Muscle of leg (tissue), 11 donors: ENCODE data around the gene LNX2. TPM values are rescaled to one million over a fixed set of nuclear protein-coding genes. Genes with fewer than 3 reads are reported as not detected.
A peak's percentile ranks its signal among the peaks of the same experiment; 100 is the strongest.

ENCODE experiments used
- DNase-seq: peaks from one replicate; pipeline ENCODE4 v3.0.0; 2013
- H3K27ac ChIP-seq: one replicate; pipeline ENCODE4 v1.5.1; 2013; ENCODE audit warnings: mild to moderate bottlenecking, low read length, control low read depth
- H3K27me3 ChIP-seq: one replicate; pipeline ENCODE4 v1.6.1; 2013; ENCODE audit warnings: low read length; ENCODE audit not compliant: control insufficient read depth, insufficient read depth
- H3K36me3 ChIP-seq: one replicate; pipeline ENCODE4 v1.6.1; 2013; ENCODE audit warnings: low read length; ENCODE audit not compliant: control insufficient read depth, insufficient read depth
- H3K4me1 ChIP-seq: one replicate; pipeline ENCODE4 v1.6.1; 2013; ENCODE audit warnings: low read length; ENCODE audit not compliant: control insufficient read depth, insufficient read depth
- H3K4me3 ChIP-seq: one replicate; pipeline ENCODE4 v1.5.1; 2013; ENCODE audit warnings: low read length, control low read depth
- H3K9me3 ChIP-seq: replicated peaks from 2 replicates; pipeline ENCODE4 v1.6.1; 2013; ENCODE audit warnings: low read depth, low read length; ENCODE audit not compliant: control insufficient read depth
- WGBS: methylation state at CpG from one replicate; pipeline ENCODE4 v1.1.5; 2013; ENCODE audit warnings: missing lambda C conversion rate; ENCODE audit not compliant: insufficient coverage; 5-methylcytosine and 5-hydroxymethylcytosine counted together
- polyA plus RNA-seq, 8 donors: library from polyadenylated mRNA; unstranded; fragments of 120-200 nt; gene quantifications; one replicate each; pipeline versions ENCODE4 v1.2.1 to v1.2.3, GENCODE V29; 2013; ENCODE audit warnings: inconsistent platforms in 1 of 8, low replicate concordance in 1 of 8; ENCODE audit not compliant: insufficient read length in 8 of 8, insufficient read depth in 1 of 8
- total RNA-seq: library from RNA; stranded (reverse); fragments of 120-200 nt; gene quantifications from one replicate; pipeline ENCODE4 v1.2.4, GENCODE V29; 2013

LNX2 gene
- total and polyA plus RNA-seq, 9 donors = 3.9 to 7.1 (median 5.2) TPM

- DNase-seq = no peak
- H3K27me3 ChIP-seq = no peaks in the 10 kb centered on the region
- H3K27ac ChIP-seq = no peak overlapping the region
- no peaks in the 10 kb centered on the region for H3K4me1 ChIP-seq
- no peaks in the 10 kb centered on the region for H3K9me3 ChIP-seq
- H3K4me3 ChIP-seq = no peak overlapping the region
- H3K36me3 ChIP-seq = no peaks in the 10 kb centered on the region
These were observed 21.2 kb downstream of the LNX2 start for GRCh38 chr13:27599096-27599495.

GRCh38 chr13:27595055-27595811 lies 25.1 kb downstream of the LNX2 start:
- no peaks in the 10 kb centered on the region for H3K36me3 ChIP-seq
- WGBS = 92% methylated on average over 2 of the region's 2 CpGs
- no peak overlapping the region for H3K27ac ChIP-seq
- no peaks in the 10 kb centered on the region for H3K9me3 ChIP-seq
- no peak for DNase-seq
- H3K4me3 ChIP-seq = no peak overlapping the region
- H3K27me3 ChIP-seq = no peaks in the 10 kb centered on the region
- H3K4me1 ChIP-seq = no peaks in the 10 kb centered on the region

- 67% methylated on average over 1 of the region's 3 CpGs for WGBS
- Histone ChIP-seq H3K9me3 (no peaks in the 10 kb centered on the region), H3K27me3 (no peaks in the 10 kb centered on the region), H3K4me3 (no peak overlapping the region), H3K36me3 (no peaks in the 10 kb centered on the region), H3K27ac (no peak overlapping the region), H3K4me1 (no peaks in the 10 kb centered on the region)
- DNase-seq = no peak
These were observed 27.1 kb downstream of the LNX2 start for GRCh38 chr13:27593267-27593666.

DNA sequence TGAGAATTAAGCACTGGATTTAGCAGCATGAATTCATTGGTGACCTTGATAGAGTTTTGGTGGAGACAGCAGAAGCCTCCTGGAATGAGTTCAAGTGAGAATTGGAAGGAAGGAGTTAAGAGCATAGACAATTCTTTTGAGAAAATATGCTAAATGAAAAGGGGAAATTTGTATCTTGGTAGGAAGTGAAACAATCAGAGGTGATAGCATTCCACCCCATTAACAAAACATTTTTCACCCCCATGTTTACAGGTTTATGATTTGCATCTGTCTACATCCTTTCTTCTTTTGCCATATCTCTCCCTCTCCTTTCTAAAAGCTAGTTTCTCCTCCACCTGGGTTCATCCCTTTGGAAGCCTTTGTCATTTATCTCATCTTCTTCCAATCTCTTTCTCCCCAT lies 27.5 kb downstream of the LNX2 start:
- H3K4me3 ChIP-seq = no peak overlapping the region
- H3K27ac ChIP-seq = no peak overlapping the region
- no peak for DNase-seq
- no peaks in the 10 kb centered on the region for H3K9me3 ChIP-seq
- H3K27me3 ChIP-seq = no peaks in the 10 kb centered on the region
- H3K4me1 ChIP-seq = no peaks in the 10 kb centered on the region
- H3K36me3 ChIP-seq = no peaks in the 10 kb centered on the region

GRCh38 chr13:27588405-27588804 lies 31.9 kb downstream of the LNX2 start:
- WGBS = no CpG with 5 or more reads among the region's 1 CpG
- Histone ChIP-seq H3K27me3 (no peaks in the 10 kb centered on the region), H3K9me3 (no peaks in the 10 kb centered on the region), H3K36me3 (no peaks in the 10 kb centered on the region), H3K4me3 (no peak overlapping the region), H3K27ac (no peak overlapping the region), H3K4me1 (no peaks in the 10 kb centered on the region)
- DNase-seq = no peak

GRCh38 chr13:27587095-27587746 lies 33.1 kb downstream of the LNX2 start:
- no peaks in the 10 kb centered on the region for H3K36me3 ChIP-seq
- no peaks in the 10 kb centered on the region for H3K9me3 ChIP-seq
- H3K4me1 ChIP-seq = no peaks in the 10 kb centered on the region
- H3K27ac ChIP-seq = no peak overlapping the region
- H3K4me3 ChIP-seq = no peak overlapping the region
- H3K27me3 ChIP-seq = no peaks in the 10 kb centered on the region
- no peak for DNase-seq
- WGBS = 55% methylated on average over 3 of the region's 5 CpGs

DNA sequence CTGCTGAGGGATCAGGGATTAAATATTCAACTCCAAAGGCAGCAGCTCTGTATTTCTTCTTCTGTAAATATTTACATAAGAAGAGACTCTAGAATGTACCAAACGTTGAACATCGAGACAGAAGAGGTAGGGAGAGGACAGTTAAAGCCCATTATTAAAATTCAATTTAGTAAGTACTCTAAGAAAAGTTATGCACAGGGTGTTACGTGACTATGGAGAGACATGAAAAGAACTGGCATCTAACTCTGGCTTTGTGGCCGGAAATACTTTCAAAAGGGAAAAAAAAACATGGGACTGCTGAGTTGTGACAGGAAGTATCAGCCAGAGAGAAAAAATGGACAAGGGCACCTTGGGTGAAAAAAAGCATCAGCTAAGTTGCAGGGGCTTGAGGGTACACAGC lies 36.7 kb downstream of the LNX2 start:
- H3K9me3 ChIP-seq = no peaks in the 10 kb centered on the region
- no peaks in the 10 kb centered on the region for H3K27me3 ChIP-seq
- peak; percentile 15 for DNase-seq
- peaks cover 3% of the 10 kb centered on the region for H3K36me3 ChIP-seq
- 48% methylated on average over 2 of the region's 4 CpGs for WGBS
- no peak overlapping the region for H3K4me3 ChIP-seq
- H3K27ac ChIP-seq = no peak overlapping the region
- no peaks in the 10 kb centered on the region for H3K4me1 ChIP-seq

DNA sequence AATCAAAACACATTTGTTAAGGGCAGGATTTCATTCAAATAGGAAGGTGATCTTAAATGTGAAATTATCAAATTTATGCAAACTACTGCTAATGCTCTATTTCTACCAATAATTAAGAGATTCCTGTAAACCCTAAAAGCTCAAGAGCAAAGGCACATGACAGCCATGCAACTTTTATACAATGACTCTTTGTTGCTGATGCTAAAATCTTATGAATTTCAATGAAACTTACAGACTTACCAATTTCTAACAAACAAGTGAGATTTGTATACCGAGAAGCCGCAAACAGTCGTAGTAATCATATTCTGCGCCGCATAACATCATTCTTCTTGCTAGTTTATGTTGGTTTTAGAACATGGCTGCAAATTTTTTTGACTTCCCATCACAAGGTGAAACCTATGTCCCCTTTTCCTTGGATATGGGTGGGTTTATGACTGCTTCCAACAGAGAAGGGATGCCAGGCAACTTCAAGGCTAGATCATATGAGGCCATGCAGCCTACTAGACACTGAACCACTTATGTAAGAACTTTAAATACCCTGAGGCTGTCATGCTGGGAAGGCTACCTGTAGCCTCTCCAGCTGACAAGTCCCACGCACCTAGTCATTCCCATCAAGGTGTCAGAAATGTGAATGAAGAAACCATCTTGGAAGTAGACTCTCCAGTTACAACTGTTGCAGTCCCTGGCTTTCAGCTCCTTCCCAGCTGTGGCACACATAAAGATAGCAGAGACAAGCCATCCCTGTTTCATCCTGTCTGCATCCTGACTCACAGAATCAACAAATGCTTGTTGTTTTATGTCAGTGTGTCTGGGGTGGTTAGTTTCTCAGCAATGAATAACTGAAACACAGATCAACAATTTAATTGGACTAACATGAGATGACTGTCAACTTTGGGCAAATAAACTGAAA lies 42.0 kb downstream of the LNX2 start:
- WGBS = no CpG with 5 or more reads among the region's 6 CpGs
- peaks cover 3% of the 10 kb centered on the region for H3K36me3 ChIP-seq

DNA sequence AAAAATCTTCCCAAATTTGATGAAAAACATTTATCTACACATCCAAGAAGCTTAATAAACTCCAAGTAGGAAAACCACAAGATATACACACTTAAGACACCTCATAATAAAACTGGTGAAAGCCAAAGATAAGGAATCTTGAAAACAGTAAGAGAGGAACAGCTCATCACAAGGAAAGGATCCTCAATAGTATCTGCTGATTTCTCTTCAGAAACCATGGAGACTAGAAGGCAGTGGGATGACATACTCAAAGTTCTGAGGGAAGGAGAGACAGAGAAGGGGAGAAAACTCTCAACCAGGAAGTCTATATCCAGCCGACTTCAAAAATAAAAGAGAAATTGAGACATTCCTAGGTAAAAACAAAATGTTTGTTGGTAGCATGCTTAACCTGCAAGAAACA lies 45.7 kb downstream of the LNX2 start:
- Histone ChIP-seq H3K27ac (no peak overlapping the region), H3K36me3 (no peaks in the 10 kb centered on the region), H3K4me1 (no peaks in the 10 kb centered on the region), H3K9me3 (no peaks in the 10 kb centered on the region), H3K4me3 (no peak overlapping the region), H3K27me3 (no peaks in the 10 kb centered on the region)
- WGBS = no CpG with 5 or more reads among the region's 1 CpG
- DNase-seq = no peak

More for the DNA sequence above, 42.0 kb downstream of the LNX2 start:
- DNase-seq = no peak
- no peaks in the 10 kb centered on the region for H3K27me3 ChIP-seq
- no peaks in the 10 kb centered on the region for H3K4me1 ChIP-seq
- H3K9me3 ChIP-seq = no peaks in the 10 kb centered on the region
- H3K27ac ChIP-seq = no peak overlapping the region
- no peak overlapping the region for H3K4me3 ChIP-seq

GRCh38 chr13:27573265-27573664 lies 47.1 kb downstream of the LNX2 start:
- Histone ChIP-seq H3K9me3 (no peaks in the 10 kb centered on the region), H3K4me3 (no peak overlapping the region), H3K27me3 (no peaks in the 10 kb centered on the region), H3K36me3 (no peaks in the 10 kb centered on the region), H3K4me1 (no peaks in the 10 kb centered on the region), H3K27ac (no peak overlapping the region)
- DNase-seq = no peak
- no CpG with 5 or more reads among the region's 2 CpGs for WGBS
